ENCODE measurements around the gene FAIM2.

Gene FAIM2

DNA sequence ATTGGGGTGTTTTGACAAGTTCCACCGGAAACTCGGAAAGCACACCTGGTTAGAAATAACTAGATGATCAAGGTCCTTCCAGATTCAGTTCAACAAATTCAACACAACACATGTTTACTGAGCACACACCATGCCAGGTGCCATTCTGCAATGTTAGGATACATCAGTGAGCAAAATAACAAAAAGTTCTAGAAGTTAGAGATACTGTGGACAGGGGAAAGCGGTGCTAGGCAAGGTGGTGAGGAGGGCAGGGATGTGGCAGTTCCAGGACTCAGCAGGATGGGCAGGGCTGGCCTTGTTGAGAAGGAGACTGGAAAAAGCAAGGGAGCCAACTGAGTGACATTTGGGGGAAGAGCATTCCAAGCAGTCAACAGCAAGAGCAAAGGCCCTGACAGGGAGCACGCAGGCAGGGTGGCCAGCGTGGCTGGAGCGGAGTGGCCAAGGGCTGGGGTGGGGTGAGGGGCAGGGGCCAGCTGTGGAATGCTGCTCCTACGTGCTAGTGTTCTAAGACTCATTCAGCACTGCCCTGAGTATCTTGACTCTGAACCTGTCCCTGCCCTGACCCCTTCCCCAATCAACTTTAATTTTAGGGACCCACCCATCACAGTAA lies 19.4 kb upstream of the FAIM2 start:
- TF ChIP-seq, protein P1, sequence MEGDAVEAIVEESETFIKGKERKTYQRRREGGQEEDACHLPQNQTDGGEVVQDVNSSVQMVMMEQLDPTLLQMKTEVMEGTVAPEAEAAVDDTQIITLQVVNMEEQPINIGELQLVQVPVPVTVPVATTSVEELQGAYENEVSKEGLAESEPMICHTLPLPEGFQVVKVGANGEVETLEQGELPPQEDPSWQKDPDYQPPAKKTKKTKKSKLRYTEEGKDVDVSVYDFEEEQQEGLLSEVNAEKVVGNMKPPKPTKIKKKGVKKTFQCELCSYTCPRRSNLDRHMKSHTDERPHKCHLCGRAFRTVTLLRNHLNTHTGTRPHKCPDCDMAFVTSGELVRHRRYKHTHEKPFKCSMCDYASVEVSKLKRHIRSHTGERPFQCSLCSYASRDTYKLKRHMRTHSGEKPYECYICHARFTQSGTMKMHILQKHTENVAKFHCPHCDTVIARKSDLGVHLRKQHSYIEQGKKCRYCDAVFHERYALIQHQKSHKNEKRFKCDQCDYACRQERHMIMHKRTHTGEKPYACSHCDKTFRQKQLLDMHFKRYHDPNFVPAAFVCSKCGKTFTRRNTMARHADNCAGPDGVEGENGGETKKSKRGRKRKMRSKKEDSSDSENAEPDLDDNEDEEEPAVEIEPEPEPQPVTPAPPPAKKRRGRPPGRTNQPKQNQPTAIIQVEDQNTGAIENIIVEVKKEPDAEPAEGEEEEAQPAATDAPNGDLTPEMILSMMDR (IDR thresholded peaks at IDR 0.05; ENCODE audit: insufficient read depth, missing control alignments) = no peak
- FAIRE-seq (no peak), DNase-seq (ENCODE audit: insufficient read length, low spot score) (no peak)

DNA sequence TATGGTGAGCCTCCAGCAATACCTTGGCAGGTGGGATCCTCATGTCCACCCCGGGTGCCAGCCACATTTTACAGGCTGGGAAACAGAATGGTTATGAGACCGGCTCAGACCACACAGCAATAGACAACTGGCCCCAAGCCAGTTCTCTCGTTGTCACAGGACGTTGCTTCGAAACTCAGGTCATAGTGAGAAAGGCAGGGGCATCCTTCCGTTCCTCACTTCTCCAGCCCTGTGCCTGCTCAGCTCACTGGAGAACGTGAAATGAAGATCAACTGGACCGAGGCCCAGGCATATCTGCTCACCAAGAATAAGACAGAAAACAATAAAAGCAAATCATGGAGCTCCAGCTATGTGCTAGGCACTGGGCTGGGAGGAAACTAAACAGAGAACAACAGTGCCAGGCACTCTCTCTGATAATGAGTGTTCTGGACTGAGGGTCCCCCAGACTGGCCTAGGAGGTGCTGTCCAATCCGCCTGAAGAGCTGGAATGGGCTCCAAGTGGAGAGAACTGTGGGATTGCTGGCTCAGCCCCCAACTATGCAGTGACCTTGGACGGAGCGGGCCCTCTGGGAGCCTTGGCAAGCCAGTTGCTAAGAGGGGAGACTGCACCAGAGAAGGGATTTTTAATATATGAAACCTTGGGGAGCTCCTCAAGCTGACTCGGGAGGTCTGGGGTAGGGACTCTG lies 18.8 kb upstream of the FAIM2 start:
- TF ChIP-seq, protein P1 (IDR thresholded peaks at IDR 0.05; ENCODE audit: insufficient read depth, missing control alignments) = no peak
- FAIRE-seq (no peak), DNase-seq (ENCODE audit: insufficient read length, low spot score) (no peak)

DNA sequence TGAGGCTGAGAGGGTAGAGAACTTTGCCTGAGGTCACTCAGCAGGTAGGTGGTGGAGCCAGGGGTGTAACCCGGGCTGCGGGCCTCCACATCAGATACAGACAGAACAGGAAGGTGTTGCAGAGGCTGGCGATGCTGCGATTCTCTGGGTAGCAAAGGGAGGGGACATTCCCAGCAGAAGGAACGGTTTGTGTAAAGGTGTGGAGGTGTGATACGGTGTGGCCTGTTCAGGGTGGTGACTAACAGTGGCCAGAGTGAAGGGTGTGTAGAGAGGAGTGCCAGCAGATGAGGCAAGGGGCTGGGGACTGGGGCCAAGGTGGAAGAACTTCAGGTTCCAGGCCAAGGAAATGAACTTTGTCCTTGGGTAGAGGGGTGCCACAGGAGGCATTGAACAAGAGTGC lies 18.2 kb upstream of the FAIM2 start:
- no peak for FAIRE-seq

DNA sequence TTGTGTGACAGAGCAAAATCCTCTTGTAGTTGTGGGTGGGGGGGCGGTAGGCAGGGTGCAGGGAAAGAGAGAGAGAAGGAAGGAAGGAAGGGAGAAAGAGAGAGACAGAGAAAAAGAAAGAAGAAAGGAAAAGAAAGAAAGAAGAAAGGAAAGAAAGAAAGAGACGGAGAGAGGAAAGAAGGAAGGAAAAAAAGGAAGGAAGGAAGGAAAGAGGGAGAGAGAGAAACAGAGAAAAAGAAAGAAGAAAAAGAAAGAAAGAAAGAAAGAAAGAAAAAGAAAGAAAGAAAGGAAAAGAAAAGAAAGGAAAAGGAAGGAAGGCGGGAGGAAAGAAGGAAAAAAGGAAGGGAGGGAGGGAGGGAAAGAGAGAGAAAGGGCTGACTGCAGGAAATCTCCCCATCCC lies 17.6 kb upstream of the FAIM2 start:
- TF ChIP-seq, protein P1 (IDR thresholded peaks at IDR 0.05; ENCODE audit: insufficient read depth, missing control alignments) = no peak
- DNase-seq (ENCODE audit: insufficient read length, low spot score) = no peak
- FAIRE-seq = no peak

More for the DNA sequence above, 18.2 kb upstream of the FAIM2 start:
- TF ChIP-seq, protein P1 (IDR thresholded peaks at IDR 0.05; ENCODE audit: insufficient read depth, missing control alignments) = no peak
- no peak for DNase-seq (ENCODE audit: insufficient read length, low spot score)

DNA sequence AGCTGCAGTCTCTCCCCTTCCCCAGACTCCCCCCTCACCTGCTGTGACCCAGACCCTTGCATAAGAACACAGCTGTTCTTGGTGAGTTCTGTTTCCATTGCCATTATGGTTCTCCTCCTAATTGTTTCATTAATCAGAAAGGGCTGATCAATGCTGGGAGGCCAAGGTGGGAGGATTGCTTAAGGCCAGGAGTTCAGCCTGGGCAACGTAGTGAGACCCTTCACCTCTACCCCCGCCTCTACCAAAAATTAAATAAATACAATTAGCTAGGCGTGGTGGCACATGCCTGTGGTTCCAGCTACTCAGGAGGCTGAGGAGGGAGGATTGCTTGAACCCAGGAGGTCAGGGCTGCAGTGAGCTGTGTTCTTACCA lies 17.2 kb upstream of the FAIM2 start:
- FAIRE-seq = no peak
- DNase-seq (ENCODE audit: insufficient read length, low spot score) = no peak
- TF ChIP-seq, protein P1 (IDR thresholded peaks at IDR 0.05; ENCODE audit: insufficient read depth, missing control alignments) = no peak

DNA sequence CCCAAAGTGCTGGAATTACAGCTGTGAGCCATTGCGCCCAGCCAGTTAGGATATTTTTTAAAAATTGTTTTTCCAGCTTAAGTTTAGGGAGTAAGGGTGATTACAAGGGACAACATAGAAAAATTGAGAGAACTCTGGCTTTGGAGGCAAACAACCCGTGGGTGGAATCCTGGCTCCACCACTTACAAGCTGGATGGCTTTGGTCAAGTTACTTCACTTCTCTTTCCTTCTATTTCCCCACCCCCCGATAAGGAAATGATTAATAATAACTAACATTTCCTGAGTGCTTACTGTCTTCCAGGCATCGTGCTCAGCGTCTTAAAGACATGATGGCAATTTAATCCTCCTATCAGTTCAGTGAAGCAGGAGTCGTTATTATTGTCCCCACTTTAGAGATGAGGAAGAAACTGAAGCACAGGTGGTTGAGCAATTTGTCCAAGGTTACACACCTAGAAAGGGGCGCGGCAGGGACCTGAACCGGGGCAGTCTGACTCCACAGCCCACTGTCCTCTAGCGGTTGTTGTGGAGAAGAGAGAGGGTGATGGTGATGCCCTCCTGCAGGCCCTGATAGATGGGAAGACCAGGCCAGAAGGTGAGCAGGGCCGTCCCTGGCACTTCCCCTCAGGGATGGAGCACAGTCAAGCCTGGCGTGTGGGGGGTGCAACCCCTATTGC lies 16.7 kb upstream of the FAIM2 start:
- TF ChIP-seq, protein P1 (IDR thresholded peaks at IDR 0.05; ENCODE audit: insufficient read depth, missing control alignments) = no peak
- FAIRE-seq (no peak), DNase-seq (ENCODE audit: insufficient read length, low spot score) (no peak)

DNA sequence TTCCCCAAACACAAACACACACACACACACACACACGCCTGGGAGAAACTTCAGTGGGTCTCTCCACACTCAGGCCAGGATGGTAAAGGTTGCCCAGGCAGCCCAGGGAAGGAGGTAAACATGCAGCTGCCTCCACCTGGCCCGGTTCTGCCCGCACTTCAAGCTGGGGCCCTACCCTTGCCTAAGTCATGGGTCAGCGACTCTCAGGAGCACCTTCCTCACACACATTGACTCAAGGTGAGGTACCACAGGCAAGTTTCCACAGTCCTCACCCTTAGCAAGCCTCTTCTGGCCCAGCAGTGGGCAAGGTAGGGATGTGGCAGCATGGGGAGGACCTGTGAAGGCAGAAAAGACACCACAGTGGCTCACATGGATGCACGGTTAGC lies 14.1 kb upstream of the FAIM2 start:
- FAIRE-seq = no peak
- no peak for DNase-seq (ENCODE audit: insufficient read length, low spot score)
- TF ChIP-seq, protein P1 (IDR thresholded peaks at IDR 0.05; ENCODE audit: insufficient read depth, missing control alignments) = no peak
